GM19240 (cell line): Measurements from ENCODE around the gene GAS6.
"Not testable (repeated sequence)": the region's sequence is repeated elsewhere in the genome, so short reads cannot be mapped to it uniquely, and the experiment has no call there.

ENCODE experiments used
- DNase-seq: peaks from one replicate; pipeline ENCODE4 v3.0.0; 2011; ENCODE audit warnings: low spot score; ENCODE audit not compliant: insufficient read length

Gene GAS6

GRCh38 chr13:113793718-113794085, 70.2 kb downstream of the GAS6 start:
- DNase-seq = no peak

DNA sequence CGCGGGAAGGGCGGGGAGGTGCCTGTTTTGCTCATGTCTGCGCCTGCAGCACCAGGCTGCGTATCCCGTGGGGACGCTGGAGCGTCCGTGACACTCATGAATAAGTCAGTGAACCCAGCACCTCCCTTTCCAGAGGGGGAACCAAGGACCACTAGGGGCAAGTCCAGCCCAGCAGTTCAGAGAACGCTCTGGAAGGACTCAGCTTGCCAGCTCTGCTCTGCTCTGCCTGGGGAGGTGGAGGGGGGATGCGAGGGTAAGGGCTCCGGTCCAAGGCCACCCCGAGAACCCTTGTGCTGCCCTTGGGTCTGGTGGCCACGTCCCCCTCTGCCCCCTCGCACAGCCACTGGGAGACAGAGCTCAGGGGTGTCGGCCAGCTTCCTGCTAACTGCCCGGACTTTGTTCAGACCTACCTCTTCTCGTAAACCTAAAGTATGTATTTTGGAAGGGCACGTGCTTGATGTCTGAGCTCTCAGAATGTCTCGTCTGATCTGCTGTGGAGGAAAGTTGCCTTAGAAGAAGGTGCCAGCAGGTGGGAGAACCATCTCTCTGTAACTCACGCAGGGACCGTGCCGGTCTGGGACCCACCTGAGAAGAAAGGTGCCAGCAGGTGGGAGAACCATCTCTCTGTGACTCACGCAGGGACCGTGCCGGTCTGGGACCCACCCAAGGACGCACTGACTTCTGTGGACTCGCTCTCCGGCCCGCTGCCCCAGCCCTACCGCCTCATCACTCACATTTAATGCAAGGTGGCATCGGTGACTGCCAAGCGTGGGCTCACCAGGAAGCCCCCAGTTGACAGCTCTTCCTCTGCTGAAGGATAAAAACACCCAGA, 70.8 kb downstream of the GAS6 start:
- DNase-seq = no peak

DNA sequence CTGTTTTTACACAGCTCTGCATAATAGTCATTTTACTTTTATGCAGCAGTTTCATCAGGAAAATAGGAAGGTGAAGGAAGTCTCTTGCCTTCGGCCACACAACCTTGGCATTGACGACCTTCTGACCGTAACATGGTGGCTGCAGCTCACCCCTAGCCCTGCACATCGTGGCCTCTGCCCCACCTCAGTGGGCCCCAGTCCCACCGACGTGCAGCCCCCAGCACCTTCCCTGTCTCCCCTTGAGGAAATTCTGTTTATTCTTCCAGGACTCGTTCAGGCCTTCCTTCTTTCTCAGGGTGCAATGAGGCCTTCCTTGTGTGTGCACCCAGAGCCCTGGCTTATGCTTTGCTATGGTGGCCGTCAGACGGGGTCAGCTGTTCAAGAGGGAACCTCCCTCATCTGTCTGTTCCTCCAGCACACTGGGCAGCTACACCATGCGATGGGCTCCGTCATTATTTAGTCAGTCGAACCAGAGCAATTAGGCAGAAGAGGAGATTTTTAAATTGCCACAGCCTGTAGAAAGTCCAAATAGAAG, 71.6 kb downstream of the GAS6 start:
- DNase-seq = no peak

DNA sequence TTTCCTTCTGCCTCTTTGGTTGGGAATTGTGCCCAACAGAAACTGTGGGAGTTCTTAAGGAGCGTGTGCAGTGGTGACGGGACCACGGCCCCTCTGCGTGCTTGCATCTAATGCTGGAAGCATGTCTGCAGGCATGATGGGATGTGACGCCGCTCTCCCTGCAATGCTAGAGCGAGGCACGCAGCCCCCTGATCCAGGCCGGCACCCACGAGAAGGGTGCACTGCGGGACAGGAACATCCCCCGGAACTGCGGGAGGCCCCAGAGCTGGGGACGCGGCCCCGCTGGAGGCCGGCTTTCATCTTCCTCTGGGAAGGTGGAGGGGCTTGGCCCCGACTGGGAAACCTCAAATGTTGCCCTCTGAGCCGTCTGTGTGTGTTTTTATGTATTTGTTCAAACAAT, 72.1 kb downstream of the GAS6 start:
- no peak for DNase-seq

DNA sequence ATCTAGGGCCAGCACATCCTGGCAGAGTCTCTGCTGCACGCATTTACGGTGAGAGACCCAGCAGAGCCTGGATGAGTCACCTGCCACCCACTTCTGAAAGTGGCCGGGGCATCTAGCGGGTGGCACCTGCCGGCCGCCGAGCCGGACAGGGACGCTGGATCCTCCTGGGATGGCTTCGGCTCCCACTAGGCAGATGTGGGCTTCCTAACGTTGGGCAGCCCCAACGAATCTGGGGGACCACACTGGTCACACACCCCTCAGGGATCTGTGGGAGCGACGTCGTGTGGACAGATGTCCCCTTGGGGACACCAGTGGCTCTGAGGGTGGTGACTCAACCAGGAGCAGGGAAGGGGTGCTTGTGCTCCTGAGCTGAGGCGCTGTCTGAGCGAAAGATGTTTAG, 72.7 kb downstream of the GAS6 start:
- DNase-seq = no peak

DNA sequence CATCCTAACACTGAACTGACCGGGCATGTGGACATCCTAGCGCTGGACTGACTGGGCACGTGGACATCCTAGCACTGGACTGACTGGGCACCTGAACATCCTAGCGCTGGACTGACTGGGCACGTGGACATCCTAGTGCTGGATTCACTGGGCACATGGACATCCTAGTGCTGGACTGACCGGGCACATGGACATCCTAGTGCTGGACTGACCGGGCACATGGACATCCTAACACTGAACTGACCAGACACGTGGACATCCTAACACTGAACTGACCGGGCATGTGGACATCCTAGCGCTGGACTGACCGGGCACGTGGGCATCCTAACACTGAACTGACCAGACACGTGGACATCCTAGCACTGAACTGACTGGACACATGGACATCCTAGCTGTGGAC, 73.9 kb downstream of the GAS6 start:
- DNase-seq = not testable (repeated sequence)

- no peak for DNase-seq
Measured at GRCh38 chr13:113789167-113789566, 74.7 kb downstream of the GAS6 start.

DNA sequence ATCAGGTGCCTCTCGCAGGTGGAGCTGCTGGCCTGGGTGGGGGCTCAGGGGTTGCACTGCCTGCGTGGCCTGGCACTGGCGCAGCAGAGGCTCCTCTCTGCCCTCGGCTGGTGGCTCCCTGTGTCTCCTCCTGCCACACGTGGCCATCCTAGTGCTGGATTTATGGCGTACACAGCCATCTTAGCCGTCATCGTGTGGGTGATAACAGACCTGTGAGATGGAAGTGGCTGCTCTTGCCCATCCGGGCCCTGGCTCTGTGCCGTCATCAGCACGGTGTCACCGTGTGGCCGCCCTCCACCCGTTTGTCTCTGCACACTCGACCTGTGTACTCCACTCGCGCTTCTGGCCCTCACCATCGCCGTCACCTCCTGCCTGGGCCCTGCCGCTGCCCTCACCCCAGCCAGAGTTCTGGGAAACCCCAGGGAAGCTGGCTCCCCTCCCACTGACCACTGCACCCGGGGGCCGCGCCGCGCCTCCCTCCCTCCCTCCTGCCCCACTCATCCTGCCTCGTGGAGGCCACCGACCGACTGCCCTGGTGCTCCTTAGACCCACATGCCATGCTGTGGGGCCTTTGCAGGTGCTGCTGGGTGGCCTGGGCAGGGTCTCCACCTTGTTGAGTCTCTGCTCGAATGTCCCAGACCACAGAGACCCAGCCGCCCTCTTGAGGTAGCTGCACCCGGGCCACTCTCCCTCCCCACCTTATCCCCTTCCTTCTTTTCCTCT, 75.3 kb downstream of the GAS6 start:
- no peak for DNase-seq

- DNase-seq = no peak
Measured at GRCh38 chr13:113787694-113788093, 76.2 kb downstream of the GAS6 start.

DNA sequence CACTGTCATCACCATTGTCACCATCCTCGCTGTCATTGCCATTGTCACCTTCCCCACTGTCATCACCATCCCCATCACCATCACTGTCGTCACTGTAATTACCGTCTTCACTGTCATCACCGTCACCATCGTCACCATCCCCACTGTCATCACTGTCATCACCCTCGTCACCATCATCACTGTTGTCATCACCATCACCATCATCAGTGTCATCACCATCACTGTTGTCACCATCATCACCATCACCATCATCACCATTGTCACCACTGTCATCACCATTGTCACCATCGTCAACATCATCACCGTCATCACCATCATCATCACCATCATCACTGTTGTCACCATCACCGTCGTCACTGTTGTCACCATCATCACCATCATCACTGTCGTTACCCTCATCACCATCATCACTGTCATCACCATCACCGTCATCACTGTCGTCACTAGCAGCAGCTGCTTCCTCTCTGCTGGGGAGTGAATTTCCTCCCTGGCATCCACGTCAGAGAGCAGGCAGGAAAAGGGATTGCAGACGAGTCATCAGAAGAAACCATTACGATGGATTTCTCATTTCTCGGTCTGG, 77.5 kb downstream of the GAS6 start:
- no peak for DNase-seq

GRCh38 chr13:113785051-113786010, 78.5 kb downstream of the GAS6 start:
- DNase-seq = no peak

- no peak for DNase-seq
Measured at GRCh38 chr13:113784645-113785024, 79.2 kb downstream of the GAS6 start.

DNA sequence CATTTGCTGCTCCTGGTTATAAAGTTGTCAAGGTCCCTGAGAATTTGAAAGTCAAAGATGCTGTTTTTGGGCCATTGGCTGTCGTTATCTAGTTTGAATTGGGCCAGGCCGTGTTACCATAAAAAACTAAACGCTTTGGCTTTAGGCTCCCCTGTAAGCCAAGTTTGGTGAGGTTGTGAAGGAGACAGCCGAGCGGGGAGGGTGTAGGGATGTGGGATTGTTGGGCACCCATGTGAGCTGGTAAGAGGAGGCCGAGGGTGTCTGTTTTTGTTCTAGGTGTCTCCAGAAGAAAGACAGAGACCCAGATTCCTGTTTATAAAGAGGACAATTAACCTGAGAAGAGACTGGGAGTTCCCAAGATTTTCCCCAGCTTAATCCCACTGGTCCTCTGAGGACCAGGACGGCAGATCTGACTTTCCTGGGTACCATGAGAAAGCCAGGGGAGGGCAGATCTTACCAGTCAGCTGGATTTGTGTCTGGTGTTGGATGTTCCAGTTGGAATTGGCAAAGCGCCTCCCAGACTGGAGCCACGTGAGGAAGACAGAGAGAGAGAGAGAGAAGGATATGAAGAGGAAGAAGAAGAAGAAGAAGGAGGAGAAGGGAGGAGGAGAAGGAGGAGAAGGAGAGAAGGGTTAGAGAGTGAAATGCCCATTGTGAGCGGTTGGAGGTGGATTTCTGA, 79.8 kb downstream of the GAS6 start:
- DNase-seq = no peak

DNA sequence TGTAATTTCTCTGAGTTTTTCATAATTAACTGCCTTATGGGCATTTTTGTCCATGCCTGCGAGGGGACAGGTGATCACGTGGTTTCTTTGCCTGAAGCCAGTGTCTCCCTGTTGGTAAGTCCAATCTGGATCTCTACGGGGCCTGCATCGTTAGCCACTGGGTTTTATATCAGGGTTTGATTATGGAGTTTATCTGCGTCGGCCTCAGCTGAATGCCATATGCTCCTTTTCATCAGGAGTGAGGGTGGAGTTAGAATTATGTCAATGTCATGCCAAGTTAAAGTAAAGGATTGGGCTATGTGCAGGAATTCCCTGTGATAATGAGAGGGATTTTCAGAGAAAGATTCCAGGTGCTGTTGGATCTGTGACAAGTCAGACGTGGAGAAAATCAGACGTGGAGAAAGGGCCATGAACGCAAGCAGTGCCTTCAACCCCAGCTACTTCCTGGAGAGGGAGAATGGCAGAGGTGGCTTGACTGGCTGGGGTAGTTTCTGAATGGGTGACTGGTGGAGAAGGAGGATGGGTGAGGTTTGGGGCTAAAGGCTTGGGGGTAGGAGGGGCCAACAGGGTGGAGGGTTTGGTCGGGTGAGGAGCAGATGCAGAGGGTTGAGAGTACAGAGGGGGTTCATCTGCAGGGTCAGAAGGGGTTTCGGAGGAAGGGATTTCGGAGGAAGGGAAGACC, 80.5 kb downstream of the GAS6 start:
- DNase-seq = no peak

DNA sequence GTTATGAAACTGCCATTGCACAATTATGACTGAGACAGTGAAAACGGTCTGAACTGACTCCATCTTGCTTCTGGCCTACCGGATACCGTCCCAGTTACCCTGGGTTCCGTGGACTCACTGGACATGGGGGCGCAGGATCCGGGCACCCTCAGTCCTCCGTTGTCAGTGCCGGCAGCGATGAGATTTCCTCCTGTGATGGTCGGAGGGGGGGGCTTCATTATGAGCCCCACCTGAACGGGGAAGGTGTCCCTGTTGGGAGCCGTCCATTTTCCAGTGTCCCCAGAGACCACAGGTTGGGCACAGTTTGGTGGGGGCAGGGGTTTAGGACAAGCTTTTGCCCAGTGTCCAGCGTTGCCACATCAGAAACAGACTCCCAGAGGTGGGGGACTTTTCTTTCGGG, 81.4 kb downstream of the GAS6 start:
- no peak for DNase-seq

- DNase-seq = no peak
Measured at GRCh38 chr13:113781571-113781970, 82.3 kb downstream of the GAS6 start.

DNA sequence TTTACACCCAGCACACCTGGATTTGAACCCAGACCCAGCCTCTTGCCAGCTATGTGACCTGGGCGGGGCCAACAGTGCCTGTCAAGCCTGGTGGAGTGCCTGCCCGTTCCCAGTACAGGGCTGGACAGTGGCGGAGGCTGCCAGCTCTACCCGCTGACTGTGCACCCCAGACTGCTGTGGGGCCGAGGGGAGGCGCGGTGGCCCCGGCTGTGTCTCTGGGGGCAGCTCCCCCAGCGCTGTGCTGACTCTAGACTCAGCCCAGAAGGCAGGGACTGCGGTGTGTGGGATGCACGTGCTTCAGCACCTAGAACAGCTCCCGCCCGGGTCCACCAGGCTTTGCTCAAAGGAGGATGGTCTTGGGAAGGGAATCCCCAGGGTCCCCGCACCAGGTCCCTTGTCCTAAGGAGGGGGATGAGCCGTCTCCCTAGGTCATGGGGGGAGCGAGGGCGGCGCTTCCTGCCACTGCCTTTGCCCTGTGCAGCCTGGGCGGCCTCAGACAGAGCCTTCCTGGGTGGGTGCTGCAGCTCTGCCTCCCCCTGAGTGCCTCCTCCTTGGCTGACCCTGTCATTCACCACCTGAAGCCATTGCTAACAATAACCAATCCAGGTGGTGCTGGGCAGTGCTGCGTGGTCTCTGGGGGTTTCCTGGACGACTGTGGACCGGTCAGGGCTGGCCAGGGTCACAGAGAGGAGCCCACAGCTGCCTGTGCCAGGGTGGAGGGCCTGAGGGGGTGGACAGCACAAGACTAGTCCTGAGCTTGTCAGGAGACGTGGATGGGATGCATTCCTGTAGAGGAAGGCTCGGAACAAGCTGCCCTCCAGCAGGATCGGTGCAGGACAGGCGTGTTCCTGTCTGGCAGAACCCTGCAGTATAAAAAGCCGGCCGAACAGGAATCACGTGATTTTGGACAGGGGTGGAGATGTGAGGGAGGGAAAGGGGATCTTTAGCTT, 86.3 kb downstream of the GAS6 start:
- DNase-seq = no peak

GRCh38 chr13:113776231-113777125, 87.4 kb downstream of the GAS6 start:
- no peak for DNase-seq
